ENCODE measurements around the gene INTS4.
A peak's percentile ranks its signal among the peaks of the same experiment; 100 is the strongest.

Gene INTS4

GRCh38 chr11:78038697-78039313 is 44.3 kb upstream of the INTS4 start:
- peak; percentile 16 for DNase-seq (ENCODE audit: low read depth)
- no peak for TF ChIP-seq CTCF (IDR thresholded peaks at IDR 0.05; ENCODE audit: insufficient read depth, low read depth, low read length, missing control alignments)
- no peak overlapping the region for H3K4me3 ChIP-seq (ENCODE audit: low read length)

GRCh38 chr11:78037825-78038620 is 43.6 kb upstream of the INTS4 start:
- no peak for DNase-seq (ENCODE audit: low read depth)
- TF ChIP-seq CTCF (IDR thresholded peaks at IDR 0.05; ENCODE audit: insufficient read depth, low read depth, low read length, missing control alignments): no peak
- H3K4me3 ChIP-seq (ENCODE audit: low read length): no peak overlapping the region

GRCh38 chr11:78037056-78037455 is 42.6 kb upstream of the INTS4 start:
- TF ChIP-seq CTCF (IDR thresholded peaks at IDR 0.05; ENCODE audit: insufficient read depth, low read depth, low read length, missing control alignments): no peak
- no peak overlapping the region for H3K4me3 ChIP-seq (ENCODE audit: low read length)
- peak; percentile 26 for DNase-seq (ENCODE audit: low read depth)

GRCh38 chr11:78036313-78036712 is 41.8 kb upstream of the INTS4 start:
- DNase-seq (ENCODE audit: low read depth): no peak
- no peak overlapping the region for H3K4me3 ChIP-seq (ENCODE audit: low read length)
- TF ChIP-seq CTCF (IDR thresholded peaks at IDR 0.05; ENCODE audit: insufficient read depth, low read depth, low read length, missing control alignments): no peak

- no peak for DNase-seq (ENCODE audit: low read depth)
Measured at GRCh38 chr11:78034623-78035022, 40.2 kb upstream of the INTS4 start.

GRCh38 chr11:78033040-78033439 is 38.6 kb upstream of the INTS4 start:
- no peak overlapping the region for H3K4me3 ChIP-seq (ENCODE audit: low read length)
- no peak for DNase-seq (ENCODE audit: low read depth)
- no peak for TF ChIP-seq CTCF (IDR thresholded peaks at IDR 0.05; ENCODE audit: insufficient read depth, low read depth, low read length, missing control alignments)

More at GRCh38 chr11:78034623-78035022, 40.2 kb upstream of the INTS4 start:
- no peak for TF ChIP-seq CTCF (IDR thresholded peaks at IDR 0.05; ENCODE audit: insufficient read depth, low read depth, low read length, missing control alignments)
- H3K4me3 ChIP-seq (ENCODE audit: low read length): no peak overlapping the region
